SK-N-SH (cell line): ENCODE measurements around the gene APELA. TPM values are rescaled to one million over a fixed set of nuclear protein-coding genes. Genes with fewer than 3 reads are reported as not detected.

ENCODE experiments used
- CTCF ChIA-PET: fragments of 300-600, 350-600 bp; formaldehyde crosslinking; extraction: SDS; loops from one replicate; lab custom pipeline; 2021; lab: Yijun Ruan, JAX
- POLR2A ChIA-PET: fragments of 350-600 bp; sonication (Branson Sonifier 250); formaldehyde crosslinking; extraction: SDS; loops from one replicate; lab custom pipeline; 2020; ENCODE audit warnings: antibody characterized with exemption, inconsistent platforms; lab: Yijun Ruan, JAX
- DNase-seq: peaks from one replicate; pipeline ENCODE4 v3.0.0; 2012
- H2AFZ ChIP-seq: fragments of 200-600 bp; sonication (generic); 2 replicates; pipeline ENCODE4 v1.8.1; 2016; ENCODE audit warnings: antibody characterized with exemption, mild to moderate bottlenecking, low read depth
- H3F3A ChIP-seq: fragments of 200-600 bp; sonication (generic); replicated peaks from 2 replicates; pipeline ENCODE3; 2016; ENCODE audit warnings: antibody characterized with exemption, mild to moderate bottlenecking; ENCODE audit not compliant: insufficient read depth
- H3K27ac ChIP-seq, 2 experiments: fragments of 200-500 bp in 1 of 2; fragments of 200-600 bp in 1 of 2; sonication (Bioruptor generic) in 1 of 2; sonication (generic), shearing (Covaris generic) in 1 of 2; 2 replicates each; pipeline versions ENCODE4 v1.5.1 to v1.6.1; 2014 to 2016; ENCODE audit warnings: low read depth in 2 of 2, inconsistent platforms in 1 of 2, low read length in 1 of 2, mild to moderate bottlenecking in 1 of 2, mixed read lengths in 1 of 2
- H3K27me3 ChIP-seq: fragments of 200-600 bp; sonication (generic), shearing (Covaris generic); 2 replicates; pipeline ENCODE4 v1.6.1; 2016; ENCODE audit warnings: mixed run types; ENCODE audit not compliant: insufficient read depth
- H3K36me3 ChIP-seq, 2 experiments: fragments of 200-500 bp in 1 of 2; fragments of 200-600 bp in 1 of 2; sonication (Bioruptor generic) in 1 of 2; sonication (generic) in 1 of 2; replicated peaks in 1 of 2; 2 replicates each; pipeline versions ENCODE3 to v1.5.1; 2014 to 2016; ENCODE audit warnings: low read length in 1 of 2, mild to moderate bottlenecking in 1 of 2; ENCODE audit not compliant: insufficient read depth in 2 of 2, control insufficient read depth in 1 of 2
- H3K4me1 ChIP-seq, 2 experiments: fragments of 200-500 bp in 1 of 2; fragments of 200-600 bp in 1 of 2; sonication (Bioruptor generic) in 1 of 2; sonication (generic), shearing (Covaris generic) in 1 of 2; 2 replicates each; pipeline versions ENCODE4 v1.5.1 to v1.6.1; 2014 to 2016; ENCODE audit warnings: low read depth in 1 of 2, low read length in 1 of 2, mixed run types in 1 of 2; ENCODE audit not compliant: insufficient read depth in 2 of 2, control insufficient read depth in 1 of 2
- H3K4me2 ChIP-seq: fragments of 200-600 bp; sonication (generic), shearing (Covaris generic); 2 replicates; pipeline ENCODE4 v1.6.1; 2017; ENCODE audit warnings: mixed run types
- H3K4me3 ChIP-seq, 2 experiments: fragments of 200-500 bp in 1 of 2; fragments of 200-600 bp in 1 of 2; sonication (Bioruptor generic) in 1 of 2; sonication (generic), shearing (Covaris generic) in 1 of 2; 2 replicates each; pipeline versions ENCODE4 v1.5.1 to v1.8.1; 2014 to 2016; ENCODE audit warnings: low read depth in 2 of 2, inconsistent platforms in 1 of 2, low read length in 1 of 2, mild to moderate bottlenecking in 1 of 2, mixed read lengths in 1 of 2, moderate library complexity in 1 of 2
- H3K79me2 ChIP-seq: fragments of 200-600 bp; sonication (generic); 2 replicates; pipeline ENCODE4 v1.8.1; 2017; ENCODE audit warnings: mild to moderate bottlenecking; ENCODE audit not compliant: insufficient read depth
- H3K9ac ChIP-seq: fragments of 200-600 bp; sonication (generic); 2 replicates; pipeline ENCODE4 v1.6.1; 2017; ENCODE audit warnings: mixed run types
- H3K9me2 ChIP-seq: fragments of 200-600 bp; sonication (generic); 2 replicates; pipeline ENCODE4 v1.6.1; 2017; ENCODE audit warnings: mixed run types
- H3K9me3 ChIP-seq: fragments of 200-600 bp; sonication (generic); 2 replicates; pipeline ENCODE4 v1.6.1; 2017; ENCODE audit warnings: mixed run types, mild to moderate bottlenecking, moderate library complexity
- H4K20me1 ChIP-seq: fragments of 200-600 bp; sonication (generic); 2 replicates; pipeline ENCODE4 v1.6.1; 2017; ENCODE audit warnings: mild to moderate bottlenecking, mixed run types; ENCODE audit not compliant: insufficient read depth
- ELF1 ChIP-seq: IDR thresholded peaks from 2 replicates; pipeline ENCODE4 v1.4.0; 2012
- EZH2phosphoT487 ChIP-seq: fragments of 200-600 bp; sonication (generic); IDR thresholded peaks from 2 replicates; pipeline ENCODE4 v1.6.1; 2017; ENCODE audit warnings: low read depth, mixed run types, mild to moderate bottlenecking, antibody characterized with exemption, moderate library complexity, borderline replicate concordance
- FOXM1 ChIP-seq: IDR thresholded peaks from 2 replicates; pipeline ENCODE4 v1.4.0; 2012; ENCODE audit warnings: low read depth, mild to moderate bottlenecking
- GABPA ChIP-seq: IDR thresholded peaks from 2 replicates; pipeline ENCODE4 v1.4.0; 2012; ENCODE audit warnings: low read depth, mild to moderate bottlenecking
- GATA2 ChIP-seq: sonication (generic); formaldehyde crosslinking; IDR thresholded peaks from 2 replicates; pipeline ENCODE4 v1.5.0; 2020; ENCODE audit warnings: mild to moderate bottlenecking, missing genetic modification reagents
- IRF3 ChIP-seq: fragments of 150-350 bp; IDR thresholded peaks from 2 replicates; pipeline ENCODE4 v1.6.1; 2016; ENCODE audit warnings: mild to moderate bottlenecking, low read depth, low read length
- JUND ChIP-seq: IDR thresholded peaks from 2 replicates; pipeline ENCODE4 v1.4.0; 2012
- MAX ChIP-seq: IDR thresholded peaks from 2 replicates; pipeline ENCODE4 v1.4.0; 2012; ENCODE audit warnings: low read depth
- MEF2A ChIP-seq: IDR thresholded peaks from 2 replicates; pipeline ENCODE4 v1.4.0; 2012; ENCODE audit warnings: low read depth, borderline replicate concordance
- MXI1 ChIP-seq: IDR thresholded peaks from 2 replicates; pipeline ENCODE4 v1.6.1; 2012; ENCODE audit warnings: mild to moderate bottlenecking, low read depth, low read length, improper control_type of control experiment
- NFIC ChIP-seq: IDR thresholded peaks from 2 replicates; pipeline ENCODE4 v1.4.0; 2012; ENCODE audit warnings: borderline replicate concordance
- NRF1 ChIP-seq: IDR thresholded peaks from 2 replicates; pipeline ENCODE4 v1.6.1; 2012; ENCODE audit warnings: low read depth, mild to moderate bottlenecking, low read length
- PBX3 ChIP-seq: IDR thresholded peaks from 2 replicates; pipeline ENCODE4; 2012
- POLR2AphosphoS5 ChIP-seq: IDR thresholded peaks from 2 replicates; pipeline ENCODE4 v1.6.1; 2012; ENCODE audit warnings: low read depth, low read length
- RCOR1 ChIP-seq: fragments of 150-350 bp; IDR thresholded peaks from 2 replicates; pipeline ENCODE4 v1.6.1; 2017; ENCODE audit warnings: antibody characterized with exemption, low read length
- RFX5 ChIP-seq: IDR thresholded peaks from 2 replicates; pipeline ENCODE4 v1.6.1; 2012; ENCODE audit warnings: mild to moderate bottlenecking, improper control_type of control experiment, low read length
- RXRA ChIP-seq: IDR thresholded peaks from 2 replicates; pipeline ENCODE4 v1.4.0; 2012; ENCODE audit warnings: low read depth, mild to moderate bottlenecking, borderline replicate concordance
- SMC3 ChIP-seq: IDR thresholded peaks from 2 replicates; pipeline ENCODE4 v1.6.1; 2012; ENCODE audit warnings: low read depth, low read length, improper control_type of control experiment
- TCF12 ChIP-seq: IDR thresholded peaks from 2 replicates; pipeline ENCODE4 v1.4.0; 2012
- USF1 ChIP-seq: IDR thresholded peaks from 2 replicates; pipeline ENCODE4 v1.4.0; 2012; ENCODE audit warnings: low read depth, borderline replicate concordance
- USF2 ChIP-seq: fragments of 150-350 bp; IDR thresholded peaks from 2 replicates; pipeline ENCODE4 v1.6.1; 2017; ENCODE audit warnings: antibody characterized with exemption, low read length, low read depth, borderline replicate concordance
- WGBS: methylation state at CpG from one replicate; pipeline ENCODE4 v1.1.6; 2017; ENCODE audit warnings: low lambda C conversion rate; 5-methylcytosine and 5-hydroxymethylcytosine counted together
- polyA plus RNA-seq, 3 experiments: library from polyadenylated mRNA; depleted of rRNA; stranded (reverse); fragments of >200 nt; gene quantifications; 2 replicates each; pipeline ENCODE4 v1.2.3, GENCODE V29; 2012
- TF ChIP-seq, protein P1 (sequence below): fragments of 200-600 bp; sonication (generic); IDR thresholded peaks from 2 replicates; pipeline ENCODE4 v1.6.1; 2017; ENCODE audit warnings: antibody characterized with exemption, mild to moderate bottlenecking, moderate library complexity
- TF ChIP-seq, protein P2 (sequence below): IDR thresholded peaks from 2 replicates; pipeline ENCODE4 v1.4.0; 2012; ENCODE audit warnings: low read depth, borderline replicate concordance

APELA gene
- polyA plus RNA-seq, 1 of the 3 experiments (the other 2 are of a cell fraction), result not detected

DNA sequence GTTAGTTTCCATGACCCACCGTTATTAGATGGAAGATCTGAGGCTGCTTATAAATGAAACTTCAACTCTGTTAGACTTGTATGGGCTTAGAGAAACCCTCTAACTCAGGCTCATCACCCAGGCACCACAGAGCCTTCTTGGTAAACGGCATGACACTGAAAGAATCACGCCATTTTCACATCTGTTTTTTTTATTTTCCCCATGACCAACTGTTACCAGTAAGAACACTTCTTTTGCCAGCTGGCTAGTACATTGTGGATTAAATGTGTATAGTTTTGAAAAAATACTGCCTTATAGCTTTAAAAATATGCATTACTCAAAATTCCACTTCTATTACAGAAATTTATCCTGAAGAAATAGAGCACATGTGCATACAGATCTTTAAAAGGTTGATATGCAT, 48.0 kb upstream of the APELA start:
- H3K9ac ChIP-seq, result no peak overlapping the region
- no peak overlapping the region for H3K27ac ChIP-seq
- no peaks in the 10 kb centered on the region for H3K79me2 ChIP-seq
- no peak for TF ChIP-seq ELF1
- TF ChIP-seq, protein P1, sequence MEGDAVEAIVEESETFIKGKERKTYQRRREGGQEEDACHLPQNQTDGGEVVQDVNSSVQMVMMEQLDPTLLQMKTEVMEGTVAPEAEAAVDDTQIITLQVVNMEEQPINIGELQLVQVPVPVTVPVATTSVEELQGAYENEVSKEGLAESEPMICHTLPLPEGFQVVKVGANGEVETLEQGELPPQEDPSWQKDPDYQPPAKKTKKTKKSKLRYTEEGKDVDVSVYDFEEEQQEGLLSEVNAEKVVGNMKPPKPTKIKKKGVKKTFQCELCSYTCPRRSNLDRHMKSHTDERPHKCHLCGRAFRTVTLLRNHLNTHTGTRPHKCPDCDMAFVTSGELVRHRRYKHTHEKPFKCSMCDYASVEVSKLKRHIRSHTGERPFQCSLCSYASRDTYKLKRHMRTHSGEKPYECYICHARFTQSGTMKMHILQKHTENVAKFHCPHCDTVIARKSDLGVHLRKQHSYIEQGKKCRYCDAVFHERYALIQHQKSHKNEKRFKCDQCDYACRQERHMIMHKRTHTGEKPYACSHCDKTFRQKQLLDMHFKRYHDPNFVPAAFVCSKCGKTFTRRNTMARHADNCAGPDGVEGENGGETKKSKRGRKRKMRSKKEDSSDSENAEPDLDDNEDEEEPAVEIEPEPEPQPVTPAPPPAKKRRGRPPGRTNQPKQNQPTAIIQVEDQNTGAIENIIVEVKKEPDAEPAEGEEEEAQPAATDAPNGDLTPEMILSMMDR, result no peak
- TF ChIP-seq TCF12, result no peak
- no peak for TF ChIP-seq POLR2AphosphoS5
- no peak for TF ChIP-seq GABPA
- no peak for TF ChIP-seq RXRA
- TF ChIP-seq MXI1, result no peak
- no peak for TF ChIP-seq EZH2phosphoT487
- TF ChIP-seq RCOR1, result no peak
- no peak for TF ChIP-seq GATA2 (CRISPR knock-in tag)
- TF ChIP-seq PBX3, result no peak
- no peak for TF ChIP-seq USF1
- no peak for TF ChIP-seq NRF1
- DNase-seq, result no peak
- H3K4me2 ChIP-seq, result no peak overlapping the region
- no peaks in the 10 kb centered on the region for H4K20me1 ChIP-seq
- H3F3A ChIP-seq, result no peaks in the 10 kb centered on the region
- CTCF ChIA-PET, result no interaction called here
- H3K27me3 ChIP-seq, result no peaks in the 10 kb centered on the region
- no peaks in the 10 kb centered on the region for H3K36me3 ChIP-seq
- WGBS, result 6% methylated on average over 2 of the region's 3 CpGs
- POLR2A ChIA-PET, result no interaction called here
- H3K4me3 ChIP-seq, result no peak overlapping the region
- no peaks in the 10 kb centered on the region for H3K9me2 ChIP-seq
- H3K9me3 ChIP-seq, result no peaks in the 10 kb centered on the region
- no peak overlapping the region for H2AFZ ChIP-seq
- H3K4me1 ChIP-seq, result no peaks in the 10 kb centered on the region; a peak in 1 of 4 replicates

DNA sequence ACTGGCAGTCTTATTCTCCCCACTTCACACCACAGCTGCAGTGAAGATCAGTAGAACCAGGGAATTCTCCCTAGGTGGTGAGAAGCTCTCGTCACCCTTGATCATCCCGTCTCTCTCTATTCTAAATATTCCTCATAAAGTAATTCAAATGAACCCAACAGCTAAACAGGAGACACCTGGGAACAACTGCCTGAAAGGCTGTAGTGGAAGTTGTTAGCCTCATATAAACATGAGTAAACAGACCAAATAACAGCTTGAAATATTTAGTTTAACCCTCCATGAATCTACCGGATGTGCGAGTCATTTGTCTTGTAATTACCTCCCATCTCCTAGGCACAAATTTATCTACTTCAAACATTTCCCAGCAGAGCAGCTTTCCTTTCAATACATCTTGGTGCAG, 30.4 kb upstream of the APELA start:
- Histone ChIP-seq H3K9me2 (no peaks in the 10 kb centered on the region), H3K36me3 (no peaks in the 10 kb centered on the region), H3K27ac (no peak overlapping the region), H4K20me1 (no peaks in the 10 kb centered on the region), H3K4me1 (no peaks in the 10 kb centered on the region; a peak in 1 of 4 replicates), H2AFZ (no peak overlapping the region), H3F3A (no peaks in the 10 kb centered on the region), H3K4me3 (no peak overlapping the region), H3K27me3 (no peaks in the 10 kb centered on the region), H3K79me2 (no peaks in the 10 kb centered on the region), H3K9ac (no peak overlapping the region), H3K4me2 (no peak overlapping the region), H3K9me3 (no peaks in the 10 kb centered on the region)
- POLR2A ChIA-PET, result no interaction called here
- WGBS, result 3% methylated on average over 4 of the region's 4 CpGs
- CTCF ChIA-PET, result no interaction called here
- no peak for DNase-seq
- TF ChIP-seq FOXM1, result no peak
- TF ChIP-seq SMC3, result no peak
- no peak for TF ChIP-seq NFIC
- no peak for TF ChIP-seq MEF2A
- no peak for TF ChIP-seq GATA2 (CRISPR knock-in tag)
- TF ChIP-seq, protein P2, sequence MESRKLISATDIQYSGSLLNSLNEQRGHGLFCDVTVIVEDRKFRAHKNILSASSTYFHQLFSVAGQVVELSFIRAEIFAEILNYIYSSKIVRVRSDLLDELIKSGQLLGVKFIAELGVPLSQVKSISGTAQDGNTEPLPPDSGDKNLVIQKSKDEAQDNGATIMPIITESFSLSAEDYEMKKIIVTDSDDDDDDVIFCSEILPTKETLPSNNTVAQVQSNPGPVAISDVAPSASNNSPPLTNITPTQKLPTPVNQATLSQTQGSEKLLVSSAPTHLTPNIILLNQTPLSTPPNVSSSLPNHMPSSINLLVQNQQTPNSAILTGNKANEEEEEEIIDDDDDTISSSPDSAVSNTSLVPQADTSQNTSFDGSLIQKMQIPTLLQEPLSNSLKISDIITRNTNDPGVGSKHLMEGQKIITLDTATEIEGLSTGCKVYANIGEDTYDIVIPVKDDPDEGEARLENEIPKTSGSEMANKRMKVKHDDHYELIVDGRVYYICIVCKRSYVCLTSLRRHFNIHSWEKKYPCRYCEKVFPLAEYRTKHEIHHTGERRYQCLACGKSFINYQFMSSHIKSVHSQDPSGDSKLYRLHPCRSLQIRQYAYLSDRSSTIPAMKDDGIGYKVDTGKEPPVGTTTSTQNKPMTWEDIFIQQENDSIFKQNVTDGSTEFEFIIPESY, result no peak
- no peak for TF ChIP-seq RFX5
- TF ChIP-seq USF2, result no peak
- no peak for TF ChIP-seq JUND
- TF ChIP-seq MAX, result no peak
- no peak for TF ChIP-seq MXI1
- TF ChIP-seq IRF3, result no peak
- no peak for TF ChIP-seq RCOR1
